Large intestine (tissue), 3 donors: ENCODE results near the gene CRIP1. TPM values are rescaled to one million over a fixed set of nuclear protein-coding genes. Genes with fewer than 3 reads are reported as not detected.

Source experiments
- DNase-seq, 2 donors: peaks; one replicate each; pipeline versions ENCODE4 v3.0.0 to v3.0.0-alpha.2; 2013
- H3K27ac ChIP-seq: one replicate; pipeline ENCODE4 v1.5.1; 2013; ENCODE audit warnings: low read length
- H3K27me3 ChIP-seq: 2 replicates; pipeline ENCODE4 v1.6.1; 2013; ENCODE audit warnings: low read length; ENCODE audit not compliant: control insufficient read depth, insufficient read depth
- H3K36me3 ChIP-seq: 2 replicates; pipeline ENCODE4 v1.6.1; 2013; ENCODE audit warnings: low read length; ENCODE audit not compliant: control insufficient read depth, insufficient read depth
- H3K4me1 ChIP-seq: one replicate; pipeline ENCODE4 v1.6.1; 2013; ENCODE audit warnings: low read length; ENCODE audit not compliant: control insufficient read depth, insufficient read depth
- H3K4me3 ChIP-seq: one replicate; pipeline ENCODE4 v1.5.1; 2013; ENCODE audit warnings: low read length
- H3K9me3 ChIP-seq: one replicate; pipeline ENCODE4 v1.6.1; 2013; ENCODE audit warnings: mild to moderate bottlenecking, low read depth, low read length, moderate library complexity; ENCODE audit not compliant: control insufficient read depth
- WGBS: methylation state at CpG from one replicate; pipeline ENCODE4 v1.1.5; 2013; ENCODE audit warnings: low lambda C conversion rate; ENCODE audit not compliant: insufficient coverage; 5-methylcytosine and 5-hydroxymethylcytosine counted together
- polyA plus RNA-seq: library from polyadenylated mRNA; unstranded; fragments of 120-200 nt; gene quantifications from one replicate; pipeline ENCODE4 v1.2.1, GENCODE V29; 2013

Gene CRIP1
- polyA plus RNA-seq, 1 donor: 136 TPM

GRCh38 chr14:105481886-105482457 lies 4.7 kb upstream of the CRIP1 start:
- peaks cover 52% of the 10 kb centered on the region for H3K27me3 ChIP-seq
- WGBS: no CpG with 5 or more reads among the region's 18 CpGs

GRCh38 chr14:105482486-105483110 lies 4.1 kb upstream of the CRIP1 start:
- peaks cover 71% of the 10 kb centered on the region for H3K4me1 ChIP-seq
- peak overlapping the region; percentile 93 for H3K27ac ChIP-seq
- no peak overlapping the region for H3K4me3 ChIP-seq
- H3K9me3 ChIP-seq: peaks cover 9% of the 10 kb centered on the region
- no CpG with 5 or more reads among the region's 18 CpGs for WGBS
- no peaks in the 10 kb centered on the region for H3K36me3 ChIP-seq
- DNase-seq: no peak
- peaks cover 52% of the 10 kb centered on the region for H3K27me3 ChIP-seq

More at GRCh38 chr14:105481886-105482457, 4.7 kb upstream of the CRIP1 start:
- Histone ChIP-seq H3K36me3 (no peaks in the 10 kb centered on the region), H3K4me3 (peak overlapping the region; percentile 11), H3K27ac (peak overlapping the region; percentile 93), H3K9me3 (peaks cover 9% of the 10 kb centered on the region), H3K4me1 (peaks cover 72% of the 10 kb centered on the region)
- DNase-seq: peak; percentile 97 to 98

- no peak overlapping the region for H3K4me3 ChIP-seq
- H3K27ac ChIP-seq: peak overlapping the region; percentile 93
- DNase-seq: no peak
- peaks cover 9% of the 10 kb centered on the region for H3K9me3 ChIP-seq
- peaks cover 49% of the 10 kb centered on the region for H3K27me3 ChIP-seq
- no CpG with 5 or more reads among the region's 18 CpGs for whole genome bisulfite sequencing
- no peaks in the 10 kb centered on the region for H3K36me3 ChIP-seq
- H3K4me1 ChIP-seq: peaks cover 78% of the 10 kb centered on the region
Measured at GRCh38 chr14:105483300-105484068, 3.2 kb upstream of the CRIP1 start.

DNA sequence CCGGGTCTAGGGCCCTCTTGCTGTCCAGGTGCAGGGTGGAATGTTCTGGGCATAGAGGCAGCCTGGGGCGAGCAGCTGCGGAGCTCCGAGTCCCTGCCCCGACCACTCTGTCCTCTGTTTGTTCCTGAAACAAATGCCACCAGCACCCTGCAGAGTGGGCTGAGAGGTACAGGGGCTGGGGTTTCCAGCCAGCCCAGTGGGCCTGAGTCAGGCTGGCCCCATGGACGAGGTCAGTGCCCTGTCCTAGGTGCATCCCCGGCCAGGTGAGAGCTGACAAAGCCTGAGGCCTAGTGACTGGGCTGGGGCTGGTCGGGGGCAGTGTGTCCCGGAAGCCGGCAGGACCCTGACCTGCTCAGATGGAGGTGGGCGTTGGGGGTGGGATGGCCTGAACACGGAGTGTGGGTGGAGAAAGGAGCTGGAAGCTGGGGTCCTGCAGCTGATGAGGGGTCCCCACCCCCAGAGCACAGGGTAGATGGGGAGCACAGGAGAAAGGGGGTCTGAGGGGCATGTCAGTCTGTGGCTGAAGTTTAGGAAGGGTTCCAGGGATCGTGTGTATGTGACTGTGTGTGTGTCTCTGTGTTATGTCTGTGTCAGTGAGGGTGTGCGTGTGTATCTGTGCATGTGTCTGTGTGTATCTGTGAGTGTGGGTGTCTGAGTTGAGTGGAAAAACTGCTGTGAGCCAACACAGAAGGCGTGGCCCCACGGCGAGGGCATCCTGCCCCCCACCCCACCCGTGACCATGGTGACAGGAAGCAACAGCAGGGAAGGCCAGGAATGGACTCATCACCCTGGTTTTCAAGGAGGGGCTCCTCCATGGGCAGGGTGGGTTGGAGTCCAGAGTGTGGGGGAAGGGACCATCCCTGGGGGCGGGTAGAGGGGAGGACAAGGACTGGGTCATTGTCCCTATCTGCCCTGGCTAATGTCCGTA lies 2.4 kb upstream of the CRIP1 start:
- no peak overlapping the region for H3K4me3 ChIP-seq

GRCh38 chr14:105484997-105485393 lies 1.7 kb upstream of the CRIP1 start:
- Histone ChIP-seq H3K4me3 (no peak overlapping the region), H3K9me3 (peaks cover 6% of the 10 kb centered on the region), H3K27ac (no peak overlapping the region), H3K36me3 (no peaks in the 10 kb centered on the region), H3K4me1 (peaks cover 83% of the 10 kb centered on the region), H3K27me3 (peaks cover 37% of the 10 kb centered on the region)
- WGBS: no CpG with 5 or more reads among the region's 16 CpGs
- DNase-seq: no peak

More for the DNA sequence above, 2.4 kb upstream of the CRIP1 start:
- H3K27ac ChIP-seq: no peak overlapping the region
- H3K4me1 ChIP-seq: peaks cover 84% of the 10 kb centered on the region
- no peaks in the 10 kb centered on the region for H3K36me3 ChIP-seq
- H3K9me3 ChIP-seq: peaks cover 9% of the 10 kb centered on the region
- WGBS: no CpG with 5 or more reads among the region's 20 CpGs
- DNase-seq: peak in 1 of 2 donors; percentile 53
- peaks cover 43% of the 10 kb centered on the region for H3K27me3 ChIP-seq

- peaks cover 6% of the 10 kb centered on the region for H3K9me3 ChIP-seq
Measured at GRCh38 chr14:105485739-105486162, 935 bp upstream of the CRIP1 start.

DNA sequence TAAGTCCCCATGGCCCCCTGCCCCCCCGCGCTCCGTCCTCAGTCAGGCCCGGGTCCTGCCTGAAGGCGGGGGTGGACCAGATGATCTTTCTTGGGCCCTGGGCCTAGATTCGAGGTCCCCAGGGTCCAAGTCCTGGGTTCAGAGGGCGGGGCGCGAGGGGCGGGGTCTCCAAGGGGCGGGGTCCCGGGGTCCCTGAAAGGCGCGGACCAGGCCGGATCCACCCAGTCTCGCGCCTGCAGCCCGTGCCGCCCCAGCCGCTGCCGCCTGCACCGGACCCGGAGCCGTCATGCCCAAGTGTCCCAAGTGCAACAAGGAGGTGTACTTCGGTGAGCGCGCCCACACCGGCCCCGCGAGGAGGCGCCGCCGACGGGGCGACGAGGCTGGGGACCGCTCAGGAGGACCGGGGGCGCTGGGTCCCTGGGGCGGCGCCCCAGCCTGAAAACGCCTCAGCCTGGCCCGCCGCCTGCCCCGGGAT lies 325 bp downstream of the CRIP1 start:
- Histone ChIP-seq H3K27ac (peak overlapping the region; percentile 51), H3K4me1 (peaks cover 66% of the 10 kb centered on the region), H3K27me3 (peaks cover 31% of the 10 kb centered on the region), H3K36me3 (no peaks in the 10 kb centered on the region), H3K4me3 (peak overlapping the region; percentile 55), H3K9me3 (peaks cover 6% of the 10 kb centered on the region)
- WGBS: no CpG with 5 or more reads among the region's 45 CpGs
- DNase-seq: peak in 1 of 2 donors; percentile 78

More at GRCh38 chr14:105485739-105486162, 935 bp upstream of the CRIP1 start:
- Histone ChIP-seq H3K36me3 (no peaks in the 10 kb centered on the region), H3K27ac (no peak overlapping the region), H3K27me3 (peaks cover 31% of the 10 kb centered on the region), H3K4me3 (no peak overlapping the region), H3K4me1 (peaks cover 77% of the 10 kb centered on the region)
- peak in 1 of 2 donors; percentile 64 for DNase-seq
- no CpG with 5 or more reads among the region's 12 CpGs for WGBS

- Histone ChIP-seq H3K4me3 (peak overlapping the region; percentile 55), H3K4me1 (peaks cover 61% of the 10 kb centered on the region)
- WGBS: no CpG with 5 or more reads among the region's 48 CpGs
Measured at GRCh38 chr14:105487449-105487985, 831 bp downstream of the CRIP1 start.

DNA sequence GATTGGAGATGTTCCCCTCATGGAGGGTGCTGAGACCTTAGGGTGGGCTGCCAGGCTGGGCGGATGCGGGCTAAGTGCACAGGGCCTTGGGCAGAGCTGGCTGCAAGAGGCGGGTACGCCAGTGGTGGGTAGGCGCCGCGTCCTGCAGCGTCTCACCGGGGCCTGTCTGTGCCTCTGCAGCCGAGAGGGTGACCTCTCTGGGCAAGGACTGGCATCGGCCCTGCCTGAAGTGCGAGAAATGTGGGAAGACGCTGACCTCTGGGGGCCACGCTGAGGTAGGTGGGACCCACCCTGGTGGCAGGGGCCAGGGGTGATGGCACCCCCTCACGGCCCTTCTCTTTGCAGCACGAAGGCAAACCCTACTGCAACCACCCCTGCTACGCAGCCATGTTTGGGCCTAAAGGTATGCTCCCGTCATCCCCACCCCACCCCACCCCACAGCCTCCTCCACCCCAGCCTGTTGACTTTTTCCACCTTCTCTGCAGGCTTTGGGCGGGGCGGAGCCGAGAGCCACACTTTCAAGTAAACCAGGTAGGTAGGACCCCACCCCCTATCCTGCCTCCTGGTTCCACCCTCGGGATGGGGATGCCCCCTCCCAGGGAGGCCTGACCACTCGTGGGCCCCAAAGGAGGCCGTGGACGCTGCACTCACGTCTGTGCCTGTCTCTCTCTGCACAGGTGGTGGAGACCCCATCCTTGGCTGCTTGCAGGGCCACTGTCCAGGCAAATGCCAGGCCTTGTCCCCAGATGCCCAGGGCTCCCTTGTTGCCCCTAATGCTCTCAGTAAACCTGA lies 1.5 kb downstream of the CRIP1 start:
- H3K27me3 ChIP-seq: peaks cover 31% of the 10 kb centered on the region
- peak overlapping the region; percentile 55 for H3K4me3 ChIP-seq
- peak overlapping the region; percentile 58 for H3K27ac ChIP-seq
- H3K9me3 ChIP-seq: peaks cover 6% of the 10 kb centered on the region
- no peak for DNase-seq
- no CpG with 5 or more reads among the region's 26 CpGs for WGBS
- no peaks in the 10 kb centered on the region for H3K36me3 ChIP-seq
- H3K4me1 ChIP-seq: peaks cover 54% of the 10 kb centered on the region

More at GRCh38 chr14:105487449-105487985, 831 bp downstream of the CRIP1 start:
- H3K9me3 ChIP-seq: peaks cover 6% of the 10 kb centered on the region
- peak in 1 of 2 donors; percentile 60 for DNase-seq
- H3K27ac ChIP-seq: peak overlapping the region; percentile 58
- no peaks in the 10 kb centered on the region for H3K36me3 ChIP-seq
- H3K27me3 ChIP-seq: peaks cover 31% of the 10 kb centered on the region
